Measurements from ENCODE around the gene MDN1.

GRCh38 chr6:89794324-89794723, 25.3 kb downstream of the MDN1 start:
- no peak for TF ChIP-seq CTCF (IDR thresholded peaks at IDR 0.05 in 4 of 5, conservative IDR thresholded peaks at IDR 0.05 in 1 of 5)
- TF ChIP-seq POLR2A (IDR thresholded peaks at IDR 0.05): no peak

All from gastrocnemius medialis (tissue), 4 donors.